ENCODE measurements around the gene ADRB1.

DNA sequence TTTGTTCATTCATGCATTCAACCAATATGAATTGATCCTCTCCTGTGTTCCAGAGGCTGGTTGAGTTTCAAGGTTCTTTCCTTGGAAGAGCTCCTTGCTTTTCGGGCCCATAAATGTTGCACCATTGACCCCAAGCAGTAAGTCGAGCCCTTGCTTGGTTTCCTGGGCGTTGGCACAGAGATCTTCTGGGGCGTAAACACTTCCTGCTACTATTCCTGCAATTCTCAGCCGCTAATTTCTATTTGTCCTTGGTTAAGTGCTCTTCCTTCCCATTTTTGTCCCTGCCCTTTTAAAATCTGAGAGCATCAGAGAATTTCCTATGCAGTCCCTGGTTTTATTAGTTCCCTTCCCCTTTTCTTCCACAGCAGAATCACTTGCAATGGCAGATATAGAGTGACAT lies 44.1 kb upstream of the ADRB1 start:
- TF ChIP-seq, protein P1, sequence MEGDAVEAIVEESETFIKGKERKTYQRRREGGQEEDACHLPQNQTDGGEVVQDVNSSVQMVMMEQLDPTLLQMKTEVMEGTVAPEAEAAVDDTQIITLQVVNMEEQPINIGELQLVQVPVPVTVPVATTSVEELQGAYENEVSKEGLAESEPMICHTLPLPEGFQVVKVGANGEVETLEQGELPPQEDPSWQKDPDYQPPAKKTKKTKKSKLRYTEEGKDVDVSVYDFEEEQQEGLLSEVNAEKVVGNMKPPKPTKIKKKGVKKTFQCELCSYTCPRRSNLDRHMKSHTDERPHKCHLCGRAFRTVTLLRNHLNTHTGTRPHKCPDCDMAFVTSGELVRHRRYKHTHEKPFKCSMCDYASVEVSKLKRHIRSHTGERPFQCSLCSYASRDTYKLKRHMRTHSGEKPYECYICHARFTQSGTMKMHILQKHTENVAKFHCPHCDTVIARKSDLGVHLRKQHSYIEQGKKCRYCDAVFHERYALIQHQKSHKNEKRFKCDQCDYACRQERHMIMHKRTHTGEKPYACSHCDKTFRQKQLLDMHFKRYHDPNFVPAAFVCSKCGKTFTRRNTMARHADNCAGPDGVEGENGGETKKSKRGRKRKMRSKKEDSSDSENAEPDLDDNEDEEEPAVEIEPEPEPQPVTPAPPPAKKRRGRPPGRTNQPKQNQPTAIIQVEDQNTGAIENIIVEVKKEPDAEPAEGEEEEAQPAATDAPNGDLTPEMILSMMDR (IDR thresholded peaks at IDR 0.05), result no peak
- TF ChIP-seq FOSL2 (IDR thresholded peaks at IDR 0.05; ENCODE audit: borderline replicate concordance, low read depth) (no peak), MXI1 (IDR thresholded peaks at IDR 0.05; ENCODE audit: low read depth, low read length) (no peak), NRF1 (IDR thresholded peaks at IDR 0.05; ENCODE audit: low read depth, low read length) (no peak), EP300 (IDR thresholded peaks at IDR 0.05; ENCODE audit: borderline replicate concordance in 1 of 2, low read depth in 1 of 2, low read length in 1 of 2) (no peak), GABPA (IDR thresholded peaks at IDR 0.05; ENCODE audit: low read depth) (no peak)
- TF ChIP-seq, protein P2, sequence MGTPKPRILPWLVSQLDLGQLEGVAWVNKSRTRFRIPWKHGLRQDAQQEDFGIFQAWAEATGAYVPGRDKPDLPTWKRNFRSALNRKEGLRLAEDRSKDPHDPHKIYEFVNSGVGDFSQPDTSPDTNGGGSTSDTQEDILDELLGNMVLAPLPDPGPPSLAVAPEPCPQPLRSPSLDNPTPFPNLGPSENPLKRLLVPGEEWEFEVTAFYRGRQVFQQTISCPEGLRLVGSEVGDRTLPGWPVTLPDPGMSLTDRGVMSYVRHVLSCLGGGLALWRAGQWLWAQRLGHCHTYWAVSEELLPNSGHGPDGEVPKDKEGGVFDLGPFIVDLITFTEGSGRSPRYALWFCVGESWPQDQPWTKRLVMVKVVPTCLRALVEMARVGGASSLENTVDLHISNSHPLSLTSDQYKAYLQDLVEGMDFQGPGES (IDR thresholded peaks at IDR 0.05; ENCODE audit: low read depth, low read length), result no peak
- TF ChIP-seq, protein P3, sequence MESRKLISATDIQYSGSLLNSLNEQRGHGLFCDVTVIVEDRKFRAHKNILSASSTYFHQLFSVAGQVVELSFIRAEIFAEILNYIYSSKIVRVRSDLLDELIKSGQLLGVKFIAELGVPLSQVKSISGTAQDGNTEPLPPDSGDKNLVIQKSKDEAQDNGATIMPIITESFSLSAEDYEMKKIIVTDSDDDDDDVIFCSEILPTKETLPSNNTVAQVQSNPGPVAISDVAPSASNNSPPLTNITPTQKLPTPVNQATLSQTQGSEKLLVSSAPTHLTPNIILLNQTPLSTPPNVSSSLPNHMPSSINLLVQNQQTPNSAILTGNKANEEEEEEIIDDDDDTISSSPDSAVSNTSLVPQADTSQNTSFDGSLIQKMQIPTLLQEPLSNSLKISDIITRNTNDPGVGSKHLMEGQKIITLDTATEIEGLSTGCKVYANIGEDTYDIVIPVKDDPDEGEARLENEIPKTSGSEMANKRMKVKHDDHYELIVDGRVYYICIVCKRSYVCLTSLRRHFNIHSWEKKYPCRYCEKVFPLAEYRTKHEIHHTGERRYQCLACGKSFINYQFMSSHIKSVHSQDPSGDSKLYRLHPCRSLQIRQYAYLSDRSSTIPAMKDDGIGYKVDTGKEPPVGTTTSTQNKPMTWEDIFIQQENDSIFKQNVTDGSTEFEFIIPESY (IDR thresholded peaks at IDR 0.05; ENCODE audit: borderline replicate concordance, low read depth), result no peak

Measured in SK-N-SH (cell line).